ENCODE measurements around the gene ARID2. TPM values are rescaled to one million over a fixed set of nuclear protein-coding genes. Genes with fewer than 3 reads are reported as not detected.

ARID2 gene
- total and polyA plus RNA-seq, 2 experiments from 2014 or later: 26.5 to 54.9 TPM

DNA sequence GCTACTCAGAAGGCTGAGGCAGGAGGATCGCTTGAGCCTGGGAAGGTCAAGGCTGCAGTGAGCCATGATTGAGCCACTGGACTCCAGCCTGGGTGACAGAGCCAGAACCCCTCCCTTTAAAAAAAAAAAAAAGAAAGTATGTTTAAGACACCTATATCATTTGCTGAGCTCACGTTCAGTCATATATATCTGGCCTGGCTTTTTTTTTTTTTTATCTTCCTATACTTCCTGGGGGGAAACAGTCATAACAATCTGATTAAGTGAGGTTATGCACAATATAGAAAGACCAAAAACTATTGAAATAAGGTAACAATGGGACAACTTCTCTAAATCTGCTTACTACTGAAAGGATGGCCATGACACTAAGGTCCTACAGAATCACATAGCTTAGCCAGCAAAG, 9.4 kb upstream of the ARID2 start (continued):
- no peak for TF ChIP-seq NANOG (IDR thresholded peaks at IDR 0.05; ENCODE audit: borderline replicate concordance)
- TF ChIP-seq EZH2phosphoT487 (IDR thresholded peaks at IDR 0.05; ENCODE audit: unreplicated experiment): no peak

DNA sequence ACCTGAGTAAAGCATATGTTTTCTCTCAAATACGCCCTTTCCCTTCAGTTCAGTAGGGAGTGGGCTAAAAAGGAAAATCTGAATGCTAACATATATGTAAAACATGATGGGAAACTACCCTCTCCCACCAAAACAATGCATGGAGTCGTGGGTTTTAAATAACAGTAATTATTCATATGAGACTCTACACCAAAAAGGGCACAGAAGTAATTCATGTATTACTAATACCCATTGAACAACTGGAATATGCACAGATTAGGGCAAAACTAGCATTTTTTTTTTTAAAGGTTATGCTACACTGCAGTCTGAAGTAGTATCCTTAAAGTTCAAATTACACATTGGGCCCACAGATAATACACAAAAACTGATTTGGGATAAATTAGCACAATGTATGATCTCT, 8.1 kb upstream of the ARID2 start:
- Histone ChIP-seq H3K4me1 (ENCODE audit: insufficient read depth) (peaks cover 15% of the 10 kb centered on the region; the same call in 1 of the 2 replicates), H3K27ac (ENCODE audit: low read depth) (no peak overlapping the region), H4K20me1 (replicated peaks; ENCODE audit: insufficient read depth) (0 out of 2 replicates have a peak, but pooled peaks cover 3% of the 10 kb centered on the region), H3K79me2 (replicated peaks; ENCODE audit: insufficient read depth) (peaks cover 47% of the 10 kb centered on the region), H3K27me3 (ENCODE audit: insufficient read depth) (no peaks in the 10 kb centered on the region), H3K36me3 (ENCODE audit: insufficient read depth) (no peaks in the 10 kb centered on the region), H2AFZ (no peak overlapping the region), H3K9me2 (ENCODE audit: insufficient read depth) (no peaks in the 10 kb centered on the region), H3K4me3 (no peak overlapping the region), H3F3A (replicated peaks; ENCODE audit: low read depth) (no peaks in the 10 kb centered on the region), H3K4me2 (no peak overlapping the region)
- no peak overlapping the region for H3K4me3 Mint-ChIP-seq
- H3K9me3 Mint-ChIP-seq: no peaks in the 10 kb centered on the region
- TF ChIP-seq, protein P1, sequence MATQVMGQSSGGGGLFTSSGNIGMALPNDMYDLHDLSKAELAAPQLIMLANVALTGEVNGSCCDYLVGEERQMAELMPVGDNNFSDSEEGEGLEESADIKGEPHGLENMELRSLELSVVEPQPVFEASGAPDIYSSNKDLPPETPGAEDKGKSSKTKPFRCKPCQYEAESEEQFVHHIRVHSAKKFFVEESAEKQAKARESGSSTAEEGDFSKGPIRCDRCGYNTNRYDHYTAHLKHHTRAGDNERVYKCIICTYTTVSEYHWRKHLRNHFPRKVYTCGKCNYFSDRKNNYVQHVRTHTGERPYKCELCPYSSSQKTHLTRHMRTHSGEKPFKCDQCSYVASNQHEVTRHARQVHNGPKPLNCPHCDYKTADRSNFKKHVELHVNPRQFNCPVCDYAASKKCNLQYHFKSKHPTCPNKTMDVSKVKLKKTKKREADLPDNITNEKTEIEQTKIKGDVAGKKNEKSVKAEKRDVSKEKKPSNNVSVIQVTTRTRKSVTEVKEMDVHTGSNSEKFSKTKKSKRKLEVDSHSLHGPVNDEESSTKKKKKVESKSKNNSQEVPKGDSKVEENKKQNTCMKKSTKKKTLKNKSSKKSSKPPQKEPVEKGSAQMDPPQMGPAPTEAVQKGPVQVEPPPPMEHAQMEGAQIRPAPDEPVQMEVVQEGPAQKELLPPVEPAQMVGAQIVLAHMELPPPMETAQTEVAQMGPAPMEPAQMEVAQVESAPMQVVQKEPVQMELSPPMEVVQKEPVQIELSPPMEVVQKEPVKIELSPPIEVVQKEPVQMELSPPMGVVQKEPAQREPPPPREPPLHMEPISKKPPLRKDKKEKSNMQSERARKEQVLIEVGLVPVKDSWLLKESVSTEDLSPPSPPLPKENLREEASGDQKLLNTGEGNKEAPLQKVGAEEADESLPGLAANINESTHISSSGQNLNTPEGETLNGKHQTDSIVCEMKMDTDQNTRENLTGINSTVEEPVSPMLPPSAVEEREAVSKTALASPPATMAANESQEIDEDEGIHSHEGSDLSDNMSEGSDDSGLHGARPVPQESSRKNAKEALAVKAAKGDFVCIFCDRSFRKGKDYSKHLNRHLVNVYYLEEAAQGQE (IDR thresholded peaks at IDR 0.05; ENCODE audit: unreplicated experiment): no peak
- TF ChIP-seq JUNB (IDR thresholded peaks at IDR 0.05; ENCODE audit: unreplicated experiment) (no peak), EZH2 (IDR thresholded peaks at IDR 0.05; ENCODE audit: low read depth, unreplicated experiment) (no peak), CREB1 (CRISPR knock-in tag; IDR thresholded peaks at IDR 0.05; ENCODE audit: low read depth) (no peak), POLR2AphosphoS5 (IDR thresholded peaks at IDR 0.05; ENCODE audit: low read depth) (no peak), NANOG (IDR thresholded peaks at IDR 0.05; ENCODE audit: borderline replicate concordance) (no peak), ZNF114 (CRISPR knock-in tag; IDR thresholded peaks at IDR 0.05) (no peak), ZNF331 (CRISPR knock-in tag; IDR thresholded peaks at IDR 0.05; ENCODE audit: low read depth) (no peak), EZH2phosphoT487 (IDR thresholded peaks at IDR 0.05; ENCODE audit: unreplicated experiment) (no peak)
- TF ChIP-seq, protein P2, sequence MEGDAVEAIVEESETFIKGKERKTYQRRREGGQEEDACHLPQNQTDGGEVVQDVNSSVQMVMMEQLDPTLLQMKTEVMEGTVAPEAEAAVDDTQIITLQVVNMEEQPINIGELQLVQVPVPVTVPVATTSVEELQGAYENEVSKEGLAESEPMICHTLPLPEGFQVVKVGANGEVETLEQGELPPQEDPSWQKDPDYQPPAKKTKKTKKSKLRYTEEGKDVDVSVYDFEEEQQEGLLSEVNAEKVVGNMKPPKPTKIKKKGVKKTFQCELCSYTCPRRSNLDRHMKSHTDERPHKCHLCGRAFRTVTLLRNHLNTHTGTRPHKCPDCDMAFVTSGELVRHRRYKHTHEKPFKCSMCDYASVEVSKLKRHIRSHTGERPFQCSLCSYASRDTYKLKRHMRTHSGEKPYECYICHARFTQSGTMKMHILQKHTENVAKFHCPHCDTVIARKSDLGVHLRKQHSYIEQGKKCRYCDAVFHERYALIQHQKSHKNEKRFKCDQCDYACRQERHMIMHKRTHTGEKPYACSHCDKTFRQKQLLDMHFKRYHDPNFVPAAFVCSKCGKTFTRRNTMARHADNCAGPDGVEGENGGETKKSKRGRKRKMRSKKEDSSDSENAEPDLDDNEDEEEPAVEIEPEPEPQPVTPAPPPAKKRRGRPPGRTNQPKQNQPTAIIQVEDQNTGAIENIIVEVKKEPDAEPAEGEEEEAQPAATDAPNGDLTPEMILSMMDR (conservative IDR thresholded peaks at IDR 0.05; ENCODE audit: low read depth in 2 of 2): no peak
- TF ChIP-seq, protein P3, sequence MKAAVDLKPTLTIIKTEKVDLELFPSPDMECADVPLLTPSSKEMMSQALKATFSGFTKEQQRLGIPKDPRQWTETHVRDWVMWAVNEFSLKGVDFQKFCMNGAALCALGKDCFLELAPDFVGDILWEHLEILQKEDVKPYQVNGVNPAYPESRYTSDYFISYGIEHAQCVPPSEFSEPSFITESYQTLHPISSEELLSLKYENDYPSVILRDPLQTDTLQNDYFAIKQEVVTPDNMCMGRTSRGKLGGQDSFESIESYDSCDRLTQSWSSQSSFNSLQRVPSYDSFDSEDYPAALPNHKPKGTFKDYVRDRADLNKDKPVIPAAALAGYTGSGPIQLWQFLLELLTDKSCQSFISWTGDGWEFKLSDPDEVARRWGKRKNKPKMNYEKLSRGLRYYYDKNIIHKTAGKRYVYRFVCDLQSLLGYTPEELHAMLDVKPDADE (IDR thresholded peaks at IDR 0.05): no peak
- TF ChIP-seq, protein P4, sequence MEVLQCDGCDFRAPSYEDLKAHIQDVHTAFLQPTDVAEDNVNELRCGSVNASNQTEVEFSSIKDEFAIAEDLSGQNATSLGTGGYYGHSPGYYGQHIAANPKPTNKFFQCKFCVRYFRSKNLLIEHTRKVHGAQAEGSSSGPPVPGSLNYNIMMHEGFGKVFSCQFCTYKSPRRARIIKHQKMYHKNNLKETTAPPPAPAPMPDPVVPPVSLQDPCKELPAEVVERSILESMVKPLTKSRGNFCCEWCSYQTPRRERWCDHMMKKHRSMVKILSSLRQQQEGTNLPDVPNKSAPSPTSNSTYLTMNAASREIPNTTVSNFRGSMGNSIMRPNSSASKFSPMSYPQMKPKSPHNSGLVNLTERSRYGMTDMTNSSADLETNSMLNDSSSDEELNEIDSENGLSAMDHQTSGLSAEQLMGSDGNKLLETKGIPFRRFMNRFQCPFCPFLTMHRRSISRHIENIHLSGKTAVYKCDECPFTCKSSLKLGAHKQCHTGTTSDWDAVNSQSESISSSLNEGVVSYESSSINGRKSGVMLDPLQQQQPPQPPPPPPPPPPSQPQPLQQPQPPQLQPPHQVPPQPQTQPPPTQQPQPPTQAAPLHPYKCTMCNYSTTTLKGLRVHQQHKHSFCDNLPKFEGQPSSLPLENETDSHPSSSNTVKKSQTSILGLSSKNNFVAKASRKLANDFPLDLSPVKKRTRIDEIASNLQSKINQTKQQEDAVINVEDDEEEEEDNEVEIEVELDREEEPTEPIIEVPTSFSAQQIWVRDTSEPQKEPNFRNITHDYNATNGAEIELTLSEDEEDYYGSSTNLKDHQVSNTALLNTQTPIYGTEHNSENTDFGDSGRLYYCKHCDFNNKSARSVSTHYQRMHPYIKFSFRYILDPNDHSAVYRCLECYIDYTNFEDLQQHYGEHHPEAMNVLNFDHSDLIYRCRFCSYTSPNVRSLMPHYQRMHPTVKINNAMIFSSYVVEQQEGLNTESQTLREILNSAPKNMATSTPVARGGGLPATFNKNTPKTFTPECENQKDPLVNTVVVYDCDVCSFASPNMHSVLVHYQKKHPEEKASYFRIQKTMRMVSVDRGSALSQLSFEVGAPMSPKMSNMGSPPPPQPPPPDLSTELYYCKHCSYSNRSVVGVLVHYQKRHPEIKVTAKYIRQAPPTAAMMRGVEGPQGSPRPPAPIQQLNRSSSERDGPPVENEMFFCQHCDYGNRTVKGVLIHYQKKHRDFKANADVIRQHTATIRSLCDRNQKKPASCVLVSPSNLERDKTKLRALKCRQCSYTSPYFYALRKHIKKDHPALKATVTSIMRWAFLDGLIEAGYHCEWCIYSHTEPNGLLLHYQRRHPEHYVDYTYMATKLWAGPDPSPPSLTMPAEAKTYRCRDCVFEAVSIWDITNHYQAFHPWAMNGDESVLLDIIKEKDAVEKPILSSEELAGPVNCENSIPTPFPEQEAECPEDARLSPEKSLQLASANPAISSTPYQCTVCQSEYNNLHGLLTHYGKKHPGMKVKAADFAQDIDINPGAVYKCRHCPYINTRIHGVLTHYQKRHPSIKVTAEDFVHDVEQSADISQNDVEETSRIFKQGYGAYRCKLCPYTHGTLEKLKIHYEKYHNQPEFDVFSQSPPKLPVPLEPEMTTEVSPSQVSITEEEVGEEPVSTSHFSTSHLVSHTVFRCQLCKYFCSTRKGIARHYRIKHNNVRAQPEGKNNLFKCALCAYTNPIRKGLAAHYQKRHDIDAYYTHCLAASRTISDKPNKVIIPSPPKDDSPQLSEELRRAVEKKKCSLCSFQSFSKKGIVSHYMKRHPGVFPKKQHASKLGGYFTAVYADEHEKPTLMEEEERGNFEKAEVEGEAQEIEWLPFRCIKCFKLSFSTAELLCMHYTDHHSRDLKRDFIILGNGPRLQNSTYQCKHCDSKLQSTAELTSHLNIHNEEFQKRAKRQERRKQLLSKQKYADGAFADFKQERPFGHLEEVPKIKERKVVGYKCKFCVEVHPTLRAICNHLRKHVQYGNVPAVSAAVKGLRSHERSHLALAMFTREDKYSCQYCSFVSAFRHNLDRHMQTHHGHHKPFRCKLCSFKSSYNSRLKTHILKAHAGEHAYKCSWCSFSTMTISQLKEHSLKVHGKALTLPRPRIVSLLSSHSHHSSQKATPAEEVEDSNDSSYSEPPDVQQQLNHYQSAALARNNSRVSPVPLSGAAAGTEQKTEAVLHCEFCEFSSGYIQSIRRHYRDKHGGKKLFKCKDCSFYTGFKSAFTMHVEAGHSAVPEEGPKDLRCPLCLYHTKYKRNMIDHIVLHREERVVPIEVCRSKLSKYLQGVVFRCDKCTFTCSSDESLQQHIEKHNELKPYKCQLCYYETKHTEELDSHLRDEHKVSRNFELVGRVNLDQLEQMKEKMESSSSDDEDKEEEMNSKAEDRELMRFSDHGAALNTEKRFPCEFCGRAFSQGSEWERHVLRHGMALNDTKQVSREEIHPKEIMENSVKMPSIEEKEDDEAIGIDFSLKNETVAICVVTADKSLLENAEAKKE (CRISPR knock-in tag; IDR thresholded peaks at IDR 0.05): no peak
- no peaks in the 10 kb centered on the region for H3K27me3 Mint-ChIP-seq (ENCODE audit: insufficient read depth, low read depth, poor library complexity)
- H3K36me3 Mint-ChIP-seq (ENCODE audit: low read depth): no peaks in the 10 kb centered on the region
- ATAC-seq (no peak), DNase-seq (ENCODE audit: low spot score) (no peak)
- H3K4me1 Mint-ChIP-seq: peaks cover 12% of the 10 kb centered on the region; the same call in 2 of the 3 replicates
- H3K27ac Mint-ChIP-seq: no peak overlapping the region
